WTC11 (cell line): ENCODE measurements around the gene NOC2L. TPM values are rescaled to one million over a fixed set of nuclear protein-coding genes. Genes with fewer than 3 reads are reported as not detected.
A peak's percentile ranks its signal among the peaks of the same experiment; 100 is the strongest.

Experiments
- ATAC-seq: fragments of 200-7000 bp; cut with Tn5 transposase; 2 replicates; pipeline ENCODE4 v1.10.0; 2021; ENCODE audit warnings: mild to moderate bottlenecking, moderate library complexity
- CTCF ChIA-PET: fragments of 300-600 bp; sonication (Branson Sonifier 250); formaldehyde crosslinking; loops from one replicate; lab custom pipeline; 2021; ENCODE audit warnings: antibody characterized with exemption; lab: Charles Lee
- POLR2A ChIA-PET: fragments of 350-600 bp; sonication (Branson Sonifier 250); formaldehyde crosslinking; loops from one replicate; lab custom pipeline; 2021; ENCODE audit warnings: antibody characterized with exemption; lab: Charles Lee
- DNase-seq: peaks from one replicate; pipeline ENCODE4 v3.0.0; 2021; ENCODE audit warnings: low spot score
- H3K27ac Mint-ChIP-seq: 2 replicates; pipeline ENCODE4 v1.8.0; 2021; ENCODE audit warnings: mixed read lengths
- H3K27me3 Mint-ChIP-seq: 2 replicates; pipeline ENCODE4 v1.8.0; 2021; ENCODE audit warnings: low read depth, mild to moderate bottlenecking, moderate library complexity, mixed read lengths
- H3K36me3 Mint-ChIP-seq: 2 replicates; pipeline ENCODE4 v1.8.0; 2021; ENCODE audit warnings: mixed read lengths
- H3K4me1 Mint-ChIP-seq: 2 replicates; pipeline ENCODE4 v1.8.0; 2022; ENCODE audit warnings: mixed read lengths
- H3K4me3 Mint-ChIP-seq: 2 replicates; pipeline ENCODE4 v1.8.0; 2021; ENCODE audit warnings: mild to moderate bottlenecking, moderate library complexity, mixed read lengths
- H3K9me3 Mint-ChIP-seq: 2 replicates; pipeline ENCODE4 v1.8.0; 2021; ENCODE audit warnings: mixed read lengths
- CBFB ChIP-seq: sonication (generic); formaldehyde crosslinking; IDR thresholded peaks from 2 replicates; pipeline ENCODE4 v1.8.1; 2022; ENCODE audit warnings: mild to moderate bottlenecking, low read depth, missing genetic modification reagents
- CREB1 ChIP-seq: sonication (generic); formaldehyde crosslinking; IDR thresholded peaks from 2 replicates; pipeline ENCODE4 v1.8.0; 2023; ENCODE audit warnings: mild to moderate bottlenecking, missing genetic modification reagents
- EMX1 ChIP-seq: fragments of 250-450 bp; sonication (Bioruptor Pico); IDR thresholded peaks from 2 replicates; pipeline ENCODE4 v1.8.0; 2021; ENCODE audit warnings: mild to moderate bottlenecking
- ETV6 ChIP-seq: sonication (generic); formaldehyde crosslinking; IDR thresholded peaks from 2 replicates; pipeline ENCODE4 v1.8.1; 2022; ENCODE audit warnings: mild to moderate bottlenecking, missing genetic modification reagents
- FOXJ3 ChIP-seq: sonication (generic); formaldehyde crosslinking; IDR thresholded peaks from 2 replicates; pipeline ENCODE4 v1.9.0; 2021; ENCODE audit warnings: missing genetic modification reagents, mild to moderate bottlenecking, borderline replicate concordance
- FOXP1 ChIP-seq: sonication (generic); formaldehyde crosslinking; IDR thresholded peaks from 2 replicates; pipeline ENCODE4 v1.8.0; 2022; ENCODE audit warnings: missing genetic modification reagents, mild to moderate bottlenecking, moderate library complexity, borderline replicate concordance
- JAZF1 ChIP-seq: fragments of 250-450 bp; sonication (Bioruptor Pico); IDR thresholded peaks from 2 replicates; pipeline ENCODE4 v1.9.0; 2021; ENCODE audit warnings: moderate library complexity, mild to moderate bottlenecking, inconsistent platforms
- KAT7 ChIP-seq: sonication (generic); formaldehyde crosslinking; IDR thresholded peaks from 2 replicates; pipeline ENCODE4 v1.8.1; 2023; ENCODE audit warnings: missing genetic modification reagents, mild to moderate bottlenecking, borderline replicate concordance
- MXD4 ChIP-seq: fragments of 250-450 bp; sonication (Bioruptor Pico); IDR thresholded peaks from 2 replicates; pipeline ENCODE4 v1.8.0; 2021; ENCODE audit warnings: mild to moderate bottlenecking, moderate library complexity, borderline replicate concordance
- MYBL2 ChIP-seq: sonication (generic); formaldehyde crosslinking; IDR thresholded peaks from 2 replicates; pipeline ENCODE4 v1.8.1; 2023; ENCODE audit warnings: mild to moderate bottlenecking, moderate library complexity, missing genetic modification reagents
- NFYB ChIP-seq: sonication (generic); formaldehyde crosslinking; conservative IDR thresholded peaks from 2 replicates; pipeline ENCODE4 v1.8.0; 2022; ENCODE audit warnings: low read depth, missing genetic modification reagents
- NR2C2 ChIP-seq: sonication (generic); formaldehyde crosslinking; IDR thresholded peaks from 2 replicates; pipeline ENCODE4 v1.8.0; 2022; ENCODE audit warnings: mild to moderate bottlenecking, missing genetic modification reagents
- OVOL2 ChIP-seq: fragments of 250-450 bp; sonication (Bioruptor Pico); IDR thresholded peaks from 2 replicates; pipeline ENCODE4 v1.9.0; 2021; ENCODE audit warnings: mild to moderate bottlenecking, borderline replicate concordance
- PRRX2 ChIP-seq: fragments of 250-450 bp; sonication (Bioruptor Pico); IDR thresholded peaks from 2 replicates; pipeline ENCODE4 v1.8.0; 2021; ENCODE audit warnings: mild to moderate bottlenecking
- SMAD3 ChIP-seq: sonication (generic); formaldehyde crosslinking; IDR thresholded peaks from 2 replicates; pipeline ENCODE4 v1.8.0; 2022; ENCODE audit warnings: missing genetic modification reagents, mild to moderate bottlenecking, borderline replicate concordance
- SP1 ChIP-seq: sonication (generic); formaldehyde crosslinking; conservative IDR thresholded peaks from 2 replicates; pipeline ENCODE4 v1.8.1; 2022; ENCODE audit warnings: missing genetic modification reagents
- STAT6 ChIP-seq: sonication (generic); formaldehyde crosslinking; conservative IDR thresholded peaks from 2 replicates; pipeline ENCODE4 v1.8.1; 2023; ENCODE audit warnings: mild to moderate bottlenecking, low read depth, missing genetic modification reagents, moderate library complexity
- USF1 ChIP-seq: sonication (generic); formaldehyde crosslinking; IDR thresholded peaks from 2 replicates; pipeline ENCODE4 v1.8.0; 2022; ENCODE audit warnings: mild to moderate bottlenecking, missing genetic modification reagents
- ZBTB43 ChIP-seq: sonication (generic); formaldehyde crosslinking; IDR thresholded peaks from 2 replicates; pipeline ENCODE4 v1.8.1; 2023; ENCODE audit warnings: mild to moderate bottlenecking, missing genetic modification reagents
- ZNF138 ChIP-seq: sonication (generic); formaldehyde crosslinking; conservative IDR thresholded peaks from 2 replicates; pipeline ENCODE4 v1.8.1; 2022; ENCODE audit warnings: mild to moderate bottlenecking, moderate library complexity, missing genetic modification reagents
- ZNF317 ChIP-seq: sonication (generic); formaldehyde crosslinking; IDR thresholded peaks from 2 replicates; pipeline ENCODE4 v1.8.1; 2023; ENCODE audit warnings: low read depth, mild to moderate bottlenecking, moderate library complexity, missing genetic modification reagents, borderline replicate concordance
- ZNF416 ChIP-seq: fragments of 250-450 bp; sonication (Bioruptor Pico); IDR thresholded peaks from 2 replicates; pipeline ENCODE4 v1.9.0; 2021; ENCODE audit warnings: mild to moderate bottlenecking, inconsistent platforms
- total RNA-seq: library from RNA; stranded (reverse); gene quantifications from 3 replicates; pipeline ENCODE4 v1.2.3, GENCODE V29; 2021

The NOC2L gene
- total RNA-seq, 1 experiment from 2014 or later = 182 TPM

- ATAC-seq = no peak
- no peaks in the 10 kb centered on the region for H3K9me3 Mint-ChIP-seq
- no peak overlapping the region for H3K27ac Mint-ChIP-seq
- no peak for DNase-seq
- peaks cover 9% of the 10 kb centered on the region for H3K4me1 Mint-ChIP-seq
- H3K27me3 Mint-ChIP-seq = peaks cover 90% of the 10 kb centered on the region
- ChIA-PET CTCF (interaction anchor here (0.7 to 2.9 kb wide), 7 partner anchors 10 to 193 kb away, joined by 3 to 20 read pairs (median 3); no protein-coding TSS in a partner anchor), POLR2A (no interaction called here)
- no peaks in the 10 kb centered on the region for H3K36me3 Mint-ChIP-seq
- TF ChIP-seq ZNF317 (CRISPR knock-in tag) (no peak), USF1 (CRISPR knock-in tag) (no peak), MYBL2 (CRISPR knock-in tag) (no peak), OVOL2 (no peak), JAZF1 (no peak), SP1 (CRISPR knock-in tag) (no peak), FOXJ3 (CRISPR knock-in tag) (no peak), ETV6 (CRISPR knock-in tag) (no peak), EMX1 (CRISPR knock-in tag) (no peak), NFYB (CRISPR knock-in tag) (no peak), SMAD3 (CRISPR knock-in tag) (no peak), STAT6 (CRISPR knock-in tag) (no peak), CREB1 (no peak), ZNF138 (no peak)
- H3K4me3 Mint-ChIP-seq = no peak overlapping the region
Observed at GRCh38 chr1:929712-930632, 29.1 kb downstream of the NOC2L start.

DNA sequence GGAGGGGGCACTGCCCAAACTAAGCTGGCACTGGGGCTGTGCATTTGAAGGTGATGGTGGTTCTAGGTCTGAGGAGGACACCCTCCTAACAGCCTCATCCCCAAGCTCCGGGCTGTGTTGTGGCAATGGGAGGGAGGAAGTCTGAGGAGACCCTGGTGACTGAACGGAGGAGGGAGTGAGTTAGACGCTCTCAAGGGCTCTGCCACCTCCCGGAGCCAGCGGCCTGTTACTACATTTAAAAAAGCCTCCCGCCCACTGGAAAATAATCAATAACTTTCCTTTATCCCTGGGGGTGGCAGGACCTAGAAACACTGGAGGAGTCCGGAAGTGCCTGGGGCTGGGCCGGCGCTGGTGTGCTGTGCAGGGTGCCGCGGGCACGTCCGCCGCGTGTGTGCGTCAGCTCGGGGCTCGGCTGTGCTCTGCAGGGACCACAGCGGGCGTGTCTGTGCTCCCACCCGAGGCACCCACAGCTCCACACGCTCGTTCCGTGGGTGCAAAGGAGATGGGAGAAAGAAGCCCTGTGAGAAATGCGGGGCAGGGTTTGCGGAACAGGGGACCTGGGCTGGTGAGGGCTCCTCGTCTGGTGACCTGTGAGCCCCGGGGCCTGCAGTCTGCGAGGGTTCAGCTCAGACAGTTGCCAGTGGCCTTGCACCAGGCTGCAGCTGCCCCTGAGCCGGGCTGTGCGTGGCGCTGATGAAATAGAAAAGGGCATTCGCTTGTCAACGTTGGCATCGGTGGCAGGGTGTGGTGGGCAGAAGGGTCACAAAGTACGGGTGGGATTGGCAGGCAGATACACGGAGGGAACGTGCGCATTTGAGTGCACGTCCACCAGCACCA lies 30.0 kb downstream of the NOC2L start:
- no peak overlapping the region for H3K27ac Mint-ChIP-seq
- no peak overlapping the region for H3K4me3 Mint-ChIP-seq
- CTCF ChIA-PET = interaction anchor here (1.1 to 2.9 kb wide), 4 partner anchors 9 to 55 kb away, joined by 3 to 20 read pairs (median 5); no protein-coding TSS in a partner anchor
- DNase-seq (no peak), ATAC-seq (no peak)
- peaks cover 92% of the 10 kb centered on the region for H3K27me3 Mint-ChIP-seq
- H3K36me3 Mint-ChIP-seq = no peaks in the 10 kb centered on the region
- H3K9me3 Mint-ChIP-seq = no peaks in the 10 kb centered on the region
- H3K4me1 Mint-ChIP-seq = peaks cover 7% of the 10 kb centered on the region; the same call in 1 of the 2 replicates
- POLR2A ChIA-PET = no interaction called here
- TF ChIP-seq FOXP1 (CRISPR knock-in tag) (0 out of 2 replicates have a peak, but pooled peaks have one; percentile 41), CBFB (CRISPR knock-in tag) (no peak)

DNA sequence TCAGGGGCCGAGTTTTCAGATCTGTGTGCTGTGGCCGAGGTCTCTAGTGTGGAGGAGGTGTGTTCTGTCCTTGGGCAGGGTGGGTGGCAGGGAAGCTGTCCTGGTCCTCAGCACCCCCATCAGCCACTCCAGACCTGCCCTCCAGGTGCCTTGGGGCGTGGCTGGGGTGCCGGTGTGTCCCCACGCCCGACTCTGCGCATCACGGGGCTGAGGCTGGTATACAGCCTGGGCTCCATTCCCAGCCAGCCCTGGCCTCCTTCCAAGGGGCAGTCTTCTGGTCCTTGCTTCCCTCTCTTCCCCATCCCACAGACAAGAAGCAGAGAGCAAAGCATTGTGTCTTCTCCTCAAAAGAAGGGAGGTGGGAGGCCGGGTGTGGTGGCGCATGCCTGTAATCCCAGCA lies 31.3 kb downstream of the NOC2L start:
- no peak for ATAC-seq
- ChIA-PET POLR2A (interaction anchor here (1.6 kb wide), 1 partner anchor 15 kb away, joined by 3 read pairs; no protein-coding TSS in a partner anchor), CTCF (no interaction called here)
- DNase-seq = no peak
- Mint-ChIP-seq H3K9me3 (no peaks in the 10 kb centered on the region), H3K36me3 (no peaks in the 10 kb centered on the region), H3K27ac (no peak overlapping the region), H3K4me1 (peaks cover 11% of the 10 kb centered on the region), H3K27me3 (peaks cover 90% of the 10 kb centered on the region), H3K4me3 (no peak overlapping the region)
- TF ChIP-seq ZNF416 (no peak), EMX1 (CRISPR knock-in tag) (no peak), MXD4 (CRISPR knock-in tag) (no peak), NR2C2 (CRISPR knock-in tag) (no peak), KAT7 (CRISPR knock-in tag) (no peak), PRRX2 (CRISPR knock-in tag) (no peak), ZBTB43 (CRISPR knock-in tag) (no peak)
